Osteoblast (primary cell): ENCODE measurements around the gene VDAC2. TPM values are rescaled to one million over a fixed set of nuclear protein-coding genes. Genes with fewer than 3 reads are reported as not detected.

Source experiments
- DNase-seq: peaks from one replicate; pipeline ENCODE4 v3.0.0; 2011; ENCODE audit warnings: low spot score, mixed read lengths; ENCODE audit not compliant: insufficient read length; ENCODE audit errors: missing footprints
- H2AFZ ChIP-seq: 2 replicates; pipeline ENCODE4 v1.6.0; 2011; ENCODE audit warnings: mild to moderate bottlenecking, low read length
- H3K27ac ChIP-seq: 2 replicates; pipeline ENCODE4 v1.5.1; 2011; ENCODE audit warnings: mild to moderate bottlenecking, low read depth, low read length, moderate library complexity
- H3K27me3 ChIP-seq: 2 replicates; pipeline ENCODE4 v1.6.0; 2012; ENCODE audit warnings: mild to moderate bottlenecking, control low read depth, inconsistent platforms, low read length, moderate library complexity; ENCODE audit not compliant: insufficient read depth
- H3K36me3 ChIP-seq: 2 replicates; pipeline ENCODE4 v1.5.1; 2011; ENCODE audit warnings: mild to moderate bottlenecking, low read length, control low read depth, moderate library complexity; ENCODE audit not compliant: insufficient read depth
- H3K4me1 ChIP-seq: 2 replicates; pipeline ENCODE4 v1.5.1; 2011; ENCODE audit warnings: mild to moderate bottlenecking, low read length, control low read depth, moderate library complexity; ENCODE audit not compliant: insufficient read depth
- H3K4me2 ChIP-seq: 2 replicates; pipeline ENCODE4 v1.6.0; 2011; ENCODE audit warnings: mild to moderate bottlenecking, low read length; ENCODE audit not compliant: insufficient read depth
- H3K4me3 ChIP-seq: fragments of 200-600 bp; sonication (generic); 3 replicates; pipeline ENCODE4 v1.5.1; 2012; ENCODE audit warnings: mild to moderate bottlenecking, low read length, inconsistent platforms; ENCODE audit not compliant: insufficient read depth
- H3K79me2 ChIP-seq: 2 replicates; pipeline ENCODE4 v1.6.0; 2012; ENCODE audit warnings: mild to moderate bottlenecking, low read length, control low read depth, inconsistent platforms; ENCODE audit not compliant: insufficient read depth
- H3K9me3 ChIP-seq: 2 replicates; pipeline ENCODE4 v1.5.1; 2011; ENCODE audit warnings: low read depth, low read length, control low read depth
- H4K20me1 ChIP-seq: 2 replicates; pipeline ENCODE4 v1.6.0; 2012; ENCODE audit warnings: mild to moderate bottlenecking, low read length, control low read depth; ENCODE audit not compliant: insufficient read depth
- total RNA-seq: library from RNA; depleted of rRNA; stranded (reverse); fragments of >200 nt; gene quantifications from 2 replicates; pipeline ENCODE4 v1.2.3, GENCODE V29; 2012
- TF ChIP-seq, protein P1 (sequence below): IDR thresholded peaks from 2 replicates; pipeline ENCODE4 v1.5.1; 2011; ENCODE audit warnings: mild to moderate bottlenecking, low read depth, low read length, moderate library complexity; ENCODE audit errors: extremely low read depth

Gene VDAC2
- total RNA-seq, 1 donor: 141 TPM

DNA sequence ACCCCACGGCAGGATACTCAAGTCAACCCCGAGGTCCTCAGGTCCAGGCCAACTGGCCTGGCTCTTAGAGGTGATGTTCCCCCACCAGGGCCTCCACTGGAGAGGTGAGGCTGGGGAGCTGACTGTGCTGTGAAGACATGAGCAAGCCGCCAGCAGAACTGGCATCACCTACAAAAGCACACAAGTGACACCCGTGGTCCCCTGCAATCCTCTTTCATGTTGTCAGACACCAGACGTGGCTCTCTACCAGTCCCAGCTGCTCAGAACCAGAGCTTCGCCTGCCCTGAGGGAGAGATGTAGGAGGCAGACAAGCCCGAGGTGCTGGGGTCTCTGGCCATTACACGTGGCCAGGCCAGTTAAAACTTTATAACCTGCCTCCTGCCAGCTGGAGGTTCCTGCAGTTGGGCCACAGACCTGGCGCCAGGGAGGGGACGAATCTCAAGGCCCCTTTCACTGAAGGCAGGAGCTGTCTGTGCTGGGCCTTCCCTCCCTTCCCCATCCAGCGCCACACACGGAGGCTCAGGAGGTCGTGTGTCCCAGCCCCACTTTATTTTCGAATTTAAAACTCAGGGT is 22.9 kb downstream of the VDAC2 start:
- H2AFZ ChIP-seq: no peak overlapping the region
- peaks cover 33% of the 10 kb centered on the region for H3K4me1 ChIP-seq
- peaks cover 9% of the 10 kb centered on the region for H3K79me2 ChIP-seq
- no peak overlapping the region for H3K4me2 ChIP-seq
- TF ChIP-seq, protein P1, sequence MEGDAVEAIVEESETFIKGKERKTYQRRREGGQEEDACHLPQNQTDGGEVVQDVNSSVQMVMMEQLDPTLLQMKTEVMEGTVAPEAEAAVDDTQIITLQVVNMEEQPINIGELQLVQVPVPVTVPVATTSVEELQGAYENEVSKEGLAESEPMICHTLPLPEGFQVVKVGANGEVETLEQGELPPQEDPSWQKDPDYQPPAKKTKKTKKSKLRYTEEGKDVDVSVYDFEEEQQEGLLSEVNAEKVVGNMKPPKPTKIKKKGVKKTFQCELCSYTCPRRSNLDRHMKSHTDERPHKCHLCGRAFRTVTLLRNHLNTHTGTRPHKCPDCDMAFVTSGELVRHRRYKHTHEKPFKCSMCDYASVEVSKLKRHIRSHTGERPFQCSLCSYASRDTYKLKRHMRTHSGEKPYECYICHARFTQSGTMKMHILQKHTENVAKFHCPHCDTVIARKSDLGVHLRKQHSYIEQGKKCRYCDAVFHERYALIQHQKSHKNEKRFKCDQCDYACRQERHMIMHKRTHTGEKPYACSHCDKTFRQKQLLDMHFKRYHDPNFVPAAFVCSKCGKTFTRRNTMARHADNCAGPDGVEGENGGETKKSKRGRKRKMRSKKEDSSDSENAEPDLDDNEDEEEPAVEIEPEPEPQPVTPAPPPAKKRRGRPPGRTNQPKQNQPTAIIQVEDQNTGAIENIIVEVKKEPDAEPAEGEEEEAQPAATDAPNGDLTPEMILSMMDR: no peak
- no peaks in the 10 kb centered on the region for H3K9me3 ChIP-seq
- peaks cover 38% of the 10 kb centered on the region for H3K36me3 ChIP-seq
- no peak overlapping the region for H3K27ac ChIP-seq
- peaks cover 17% of the 10 kb centered on the region for H4K20me1 ChIP-seq
- DNase-seq: peak; percentile 71
- no peak overlapping the region for H3K4me3 ChIP-seq
- H3K27me3 ChIP-seq: no peaks in the 10 kb centered on the region

DNA sequence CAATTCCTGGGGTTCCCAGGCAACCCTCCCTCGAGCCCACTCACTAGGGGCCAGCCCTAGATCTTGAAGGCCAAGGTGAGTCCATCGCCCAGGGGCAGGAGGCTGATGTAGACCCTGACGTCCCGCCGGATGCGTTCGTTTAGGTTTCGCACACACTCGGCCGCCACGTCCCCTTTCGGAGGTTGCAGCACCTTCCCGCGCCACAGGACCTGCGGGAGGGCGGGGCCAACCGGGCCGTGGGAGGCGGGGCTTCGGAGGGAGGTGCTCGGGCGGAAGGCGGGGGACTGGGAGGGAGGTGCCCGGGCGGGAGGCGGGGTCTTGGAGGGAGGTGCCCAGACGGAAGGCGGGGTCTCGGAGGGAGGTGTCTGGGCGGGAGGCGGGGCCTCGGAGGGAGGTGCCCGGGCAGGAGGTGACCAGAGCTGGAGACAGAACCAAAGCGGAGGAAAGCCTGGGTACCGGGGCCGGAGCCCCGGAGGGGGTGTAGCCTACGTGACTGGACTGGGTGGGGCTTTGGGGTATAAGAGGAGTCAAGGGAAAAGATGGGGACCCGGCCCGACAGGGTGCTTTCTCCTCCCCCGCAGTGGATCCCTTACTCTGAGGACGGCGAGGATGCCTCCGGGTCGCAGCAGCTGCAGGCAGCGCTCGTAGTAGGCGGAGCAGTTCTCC is 23.6 kb downstream of the VDAC2 start:
- Histone ChIP-seq H3K4me2 (peak overlapping the region; percentile 95), H3K27ac (no peak overlapping the region), H3K4me3 (peak overlapping the region; percentile 77), H4K20me1 (peaks cover 11% of the 10 kb centered on the region), H3K9me3 (no peaks in the 10 kb centered on the region), H3K4me1 (peaks cover 27% of the 10 kb centered on the region), H3K27me3 (no peaks in the 10 kb centered on the region), H3K36me3 (peaks cover 32% of the 10 kb centered on the region), H3K79me2 (peaks cover 3% of the 10 kb centered on the region), H2AFZ (peak overlapping the region; percentile 82)
- TF ChIP-seq, protein P1: no peak
- peak; percentile 97 for DNase-seq

DNA sequence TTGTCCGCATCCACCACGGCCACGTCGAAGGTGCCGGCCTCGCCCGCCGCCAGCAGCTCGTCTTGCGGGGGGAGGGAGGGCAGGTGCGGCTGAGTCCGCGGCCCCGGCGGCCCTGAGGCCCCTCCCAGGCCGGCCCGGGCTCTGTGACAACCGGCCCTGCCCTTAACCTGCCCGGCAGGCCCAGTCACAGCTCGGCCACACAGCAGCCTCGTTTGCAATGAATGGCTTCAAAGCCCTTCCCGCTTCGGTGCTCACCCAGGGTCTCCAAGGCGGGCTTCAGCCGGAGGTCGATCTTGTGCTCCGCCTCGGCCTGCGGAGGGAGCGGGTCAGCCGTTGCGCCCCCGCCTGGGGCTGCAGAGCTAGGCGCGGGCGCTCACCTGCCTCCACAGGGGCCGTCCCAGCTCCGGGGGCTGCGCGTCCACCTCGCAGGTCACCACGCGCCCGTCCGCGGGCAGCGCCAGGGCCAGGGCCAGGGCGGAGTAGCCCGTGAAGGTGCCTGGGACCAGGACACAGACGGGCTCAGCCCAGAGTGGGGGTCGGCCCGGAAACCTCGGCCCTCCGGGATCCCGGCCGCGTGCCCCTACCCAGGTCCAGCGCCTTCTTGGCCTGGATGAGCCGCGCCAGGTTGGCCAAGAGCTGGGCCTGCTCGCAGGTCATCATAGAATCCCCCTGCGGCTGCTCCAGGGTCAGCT is 24.2 kb downstream of the VDAC2 start:
- Histone ChIP-seq H3K4me1 (peaks cover 21% of the 10 kb centered on the region), H3K4me3 (peak overlapping the region; percentile 77), H3K27me3 (no peaks in the 10 kb centered on the region), H2AFZ (peak overlapping the region; percentile 82), H4K20me1 (peaks cover 7% of the 10 kb centered on the region), H3K4me2 (peak overlapping the region; percentile 95), H3K9me3 (no peaks in the 10 kb centered on the region), H3K27ac (no peak overlapping the region), H3K79me2 (no peaks in the 10 kb centered on the region), H3K36me3 (peaks cover 25% of the 10 kb centered on the region)
- TF ChIP-seq, protein P1: no peak
- peak; percentile 87 for DNase-seq
